GM18520 (cell line): ENCODE data around the gene ADCYAP1.

ENCODE experiments used
- ATAC-seq: cut with Tn5 transposase; IDR thresholded peaks from one replicate; pipeline ENCODE4 v1.9.1; 2021; ENCODE audit not compliant: unreplicated experiment

ADCYAP1 gene

GRCh38 chr18:959854-960253 is 55.2 kb downstream of the ADCYAP1 start:
- no peak for ATAC-seq
